HEK293 (cell line): ENCODE results near the gene OR8B4.

Source experiments
- CTCF ChIA-PET: fragments of 350-600 bp; formaldehyde crosslinking; extraction: SDS; loops from one replicate; lab custom pipeline; 2021; ENCODE audit warnings: antibody characterized with exemption; lab: Yijun Ruan, JAX
- POLR2A ChIA-PET: fragments of 300-600 bp; formaldehyde crosslinking; extraction: SDS; loops from one replicate; lab custom pipeline; 2020; ENCODE audit warnings: antibody characterized with exemption, inconsistent platforms; lab: Yijun Ruan, JAX
- H3K27ac ChIP-seq: fragments of 200-500 bp; sonication (Bioruptor generic); 2 replicates; pipeline ENCODE4 v1.5.1; 2014; ENCODE audit warnings: low read depth, low read length, control low read depth, inconsistent platforms; ENCODE audit errors: extremely low read depth
- H3K36me3 ChIP-seq, 2 experiments: fragments of 200-500 bp in 1 of 2; sonication (Bioruptor generic) in 1 of 2; 1 replicate in 1 of 2; 2 replicates in 1 of 2; pipeline ENCODE4 v1.5.1; 2014 to 2017; ENCODE audit warnings: inconsistent platforms in 2 of 2, low read length in 2 of 2; ENCODE audit not compliant: control insufficient read depth in 2 of 2, insufficient read depth in 1 of 2
- H3K4me1 ChIP-seq: fragments of 200-500 bp; sonication (Bioruptor generic); 2 replicates; pipeline ENCODE4 v1.5.1; 2014; ENCODE audit warnings: mild to moderate bottlenecking, low read length, inconsistent platforms; ENCODE audit not compliant: control insufficient read depth, insufficient read depth
- H3K4me3 ChIP-seq: 2 replicates; pipeline ENCODE4 v1.5.1; 2011; ENCODE audit warnings: low read depth, mild to moderate bottlenecking, control low read depth, low read length, moderate library complexity
- H3K9me3 ChIP-seq: fragments of 200-500 bp; sonication (Bioruptor generic); 2 replicates; pipeline ENCODE4 v1.5.1; 2014; ENCODE audit warnings: low read depth, low read length, inconsistent platforms; ENCODE audit not compliant: control insufficient read depth, insufficient read depth
- CTCF ChIP-seq: fragments of 450-650 bp; formaldehyde crosslinking; IDR thresholded peaks from 2 replicates; pipeline ENCODE4 v1.5.1; 2016; ENCODE audit warnings: missing biosample characterization, missing genetic modification characterization
- EGR2 ChIP-seq: fragments of 450-650 bp; formaldehyde crosslinking; IDR thresholded peaks from 2 replicates; pipeline ENCODE4 v1.5.1; 2016; ENCODE audit warnings: low read depth, missing biosample characterization, missing genetic modification characterization
- GLI4 ChIP-seq: fragments of 450-650 bp; formaldehyde crosslinking; IDR thresholded peaks from 2 replicates; pipeline ENCODE4 v1.5.1; 2016; ENCODE audit warnings: missing biosample characterization, missing genetic modification characterization
- HIC1 ChIP-seq: fragments of 450-650 bp; formaldehyde crosslinking; IDR thresholded peaks from 2 replicates; pipeline ENCODE4 v1.5.1; 2016; ENCODE audit warnings: missing biosample characterization, missing genetic modification characterization
- MYNN ChIP-seq: fragments of 450-650 bp; formaldehyde crosslinking; IDR thresholded peaks from 2 replicates; pipeline ENCODE4 v1.5.1; 2016; ENCODE audit warnings: missing biosample characterization, missing genetic modification characterization, borderline replicate concordance
- MZF1 ChIP-seq: fragments of 450-650 bp; formaldehyde crosslinking; IDR thresholded peaks from 2 replicates; pipeline ENCODE4 v1.5.1; 2017; ENCODE audit warnings: missing biosample characterization, missing genetic modification characterization, borderline replicate concordance
- SP2 ChIP-seq: fragments of 450-650 bp; formaldehyde crosslinking; IDR thresholded peaks from 2 replicates; pipeline ENCODE4 v1.5.1; 2016; ENCODE audit warnings: missing biosample characterization, missing genetic modification characterization
- ZBTB7A ChIP-seq: fragments of 450-650 bp; formaldehyde crosslinking; IDR thresholded peaks from 2 replicates; pipeline ENCODE4 v1.5.1; 2016; ENCODE audit warnings: low read depth, missing biosample characterization, missing genetic modification characterization
- ZBTB8A ChIP-seq: fragments of 450-650 bp; formaldehyde crosslinking; IDR thresholded peaks from 2 replicates; pipeline ENCODE4 v1.5.1; 2016; ENCODE audit warnings: missing biosample characterization, missing genetic modification characterization
- ZFHX2 ChIP-seq: fragments of 450-650 bp; formaldehyde crosslinking; conservative IDR thresholded peaks from 2 replicates; pipeline ENCODE4 v1.5.1; 2016; ENCODE audit warnings: missing biosample characterization, missing genetic modification characterization
- ZFP37 ChIP-seq: fragments of 450-650 bp; formaldehyde crosslinking; IDR thresholded peaks from 2 replicates; pipeline ENCODE4 v1.5.1; 2016; ENCODE audit warnings: missing biosample characterization, missing genetic modification characterization
- ZNF114 ChIP-seq: fragments of 450-650 bp; formaldehyde crosslinking; IDR thresholded peaks from 2 replicates; pipeline ENCODE4 v1.5.0; 2017; ENCODE audit warnings: missing biosample characterization, missing genetic modification characterization
- ZNF121 ChIP-seq: fragments of 450-650 bp; formaldehyde crosslinking; IDR thresholded peaks from 2 replicates; pipeline ENCODE4 v1.5.1; 2016; ENCODE audit warnings: missing biosample characterization, missing genetic modification characterization
- ZNF174 ChIP-seq: fragments of 450-650 bp; formaldehyde crosslinking; IDR thresholded peaks from 2 replicates; pipeline ENCODE4 v1.5.0; 2017; ENCODE audit warnings: missing biosample characterization, mild to moderate bottlenecking, missing genetic modification characterization
- ZNF19 ChIP-seq: fragments of 450-650 bp; formaldehyde crosslinking; IDR thresholded peaks from 2 replicates; pipeline ENCODE4; 2016; ENCODE audit warnings: missing biosample characterization, missing genetic modification characterization, low read depth
- ZNF311 ChIP-seq: fragments of 450-650 bp; formaldehyde crosslinking; IDR thresholded peaks from 2 replicates; pipeline ENCODE4 v1.5.1; 2017; ENCODE audit warnings: missing biosample characterization, missing genetic modification characterization, borderline replicate concordance
- ZNF394 ChIP-seq: fragments of 450-650 bp; formaldehyde crosslinking; IDR thresholded peaks from 2 replicates; pipeline ENCODE4 v1.5.1; 2016; ENCODE audit warnings: missing biosample characterization, missing genetic modification characterization, mild to moderate bottlenecking, moderate library complexity, borderline replicate concordance
- ZNF398 ChIP-seq: fragments of 450-650 bp; formaldehyde crosslinking; IDR thresholded peaks from 2 replicates; pipeline ENCODE4 v1.5.1; 2017; ENCODE audit warnings: missing biosample characterization, missing genetic modification characterization
- ZNF404 ChIP-seq: fragments of 450-650 bp; formaldehyde crosslinking; IDR thresholded peaks from 2 replicates; pipeline ENCODE4 v1.5.1; 2017; ENCODE audit warnings: missing biosample characterization, missing genetic modification characterization
- ZNF416 ChIP-seq: fragments of 450-650 bp; formaldehyde crosslinking; IDR thresholded peaks from 2 replicates; pipeline ENCODE4 v1.5.1; 2016; ENCODE audit warnings: missing biosample characterization, missing genetic modification characterization
- ZNF501 ChIP-seq: fragments of 450-650 bp; formaldehyde crosslinking; IDR thresholded peaks from 2 replicates; pipeline ENCODE4 v1.5.1; 2016; ENCODE audit warnings: missing biosample characterization, missing genetic modification characterization
- ZNF571 ChIP-seq: fragments of 450-650 bp; formaldehyde crosslinking; IDR thresholded peaks from 2 replicates; pipeline ENCODE4 v1.5.0; 2017; ENCODE audit warnings: missing biosample characterization, missing genetic modification characterization
- ZNF639 ChIP-seq: fragments of 450-650 bp; formaldehyde crosslinking; IDR thresholded peaks from 2 replicates; pipeline ENCODE4 v1.5.1; 2016; ENCODE audit warnings: missing biosample characterization, missing genetic modification characterization
- ZNF664 ChIP-seq: fragments of 450-650 bp; formaldehyde crosslinking; IDR thresholded peaks from 2 replicates; pipeline ENCODE4 v1.5.1; 2016; ENCODE audit warnings: missing biosample characterization, missing genetic modification characterization
- ZNF701 ChIP-seq: fragments of 450-650 bp; formaldehyde crosslinking; IDR thresholded peaks from 2 replicates; pipeline ENCODE4 v1.5.1; 2016; ENCODE audit warnings: missing biosample characterization, missing genetic modification characterization
- ZSCAN4 ChIP-seq: fragments of 450-650 bp; formaldehyde crosslinking; IDR thresholded peaks from 2 replicates; pipeline ENCODE4 v1.5.1; 2017; ENCODE audit warnings: missing biosample characterization, missing genetic modification characterization

Gene OR8B4

GRCh38 chr11:124446916-124447315, 22.2 kb upstream of the OR8B4 start:
- no peak overlapping the region for H3K27ac ChIP-seq
- no peaks in the 10 kb centered on the region for H3K36me3 ChIP-seq
- H3K4me1 ChIP-seq = no peaks in the 10 kb centered on the region
- H3K4me3 ChIP-seq = no peak overlapping the region
- POLR2A ChIA-PET = no interaction called here
- CTCF ChIA-PET = interaction anchor here (0.9 kb wide), 1 partner anchor 26 kb away, joined by 3 read pairs; no protein-coding TSS in a partner anchor
- no peaks in the 10 kb centered on the region for H3K9me3 ChIP-seq
- TF ChIP-seq CTCF (tag by site-specific recombination) = no peak
- no peak for TF ChIP-seq SP2 (tag by site-specific recombination)
- no peak for TF ChIP-seq ZNF114 (tag by site-specific recombination)
- TF ChIP-seq ZFHX2 (tag by site-specific recombination) = no peak
- TF ChIP-seq, all 188 proteins: peak for 0

GRCh38 chr11:124445646-124446150, 21.0 kb upstream of the OR8B4 start, which contains the start of gene OR8B8:
TSS of gene OR8B8 (minus strand) at chr11:124445696. CDS start at chr11:124441085, 4,611 bp downstream.
- H3K9me3 ChIP-seq = no peaks in the 10 kb centered on the region
- H3K27ac ChIP-seq = no peak within 1 kb of the TSS
- H3K4me1 ChIP-seq = no peaks in the 10 kb centered on the region
- H3K4me3 ChIP-seq = no peak within 1 kb of the TSS
- ChIA-PET CTCF (no interaction called here), POLR2A (no interaction called here)
- no peaks in the 10 kb centered on the region for H3K36me3 ChIP-seq
- TF ChIP-seq ZNF701 (tag by site-specific recombination) = no peak
- TF ChIP-seq ZNF404 (tag by site-specific recombination) = no peak
- no peak for TF ChIP-seq ZNF311 (tag by site-specific recombination)
- no peak for TF ChIP-seq ZNF19 (tag by site-specific recombination)
- no peak for TF ChIP-seq ZNF416 (tag by site-specific recombination)
- TF ChIP-seq ZNF639 (tag by site-specific recombination) = no peak
- no peak for TF ChIP-seq MZF1
- no peak for TF ChIP-seq ZNF121 (tag by site-specific recombination)
- TF ChIP-seq ZBTB7A = no peak
- no peak for TF ChIP-seq GLI4 (tag by site-specific recombination)
- TF ChIP-seq MYNN (tag by site-specific recombination) = no peak
- TF ChIP-seq ZNF664 (tag by site-specific recombination) = no peak

GRCh38 chr11:124442847-124443246, 18.2 kb upstream of the OR8B4 start:
- Histone ChIP-seq H3K4me3 (no peak overlapping the region), H3K4me1 (no peaks in the 10 kb centered on the region), H3K36me3 (no peaks in the 10 kb centered on the region), H3K9me3 (no peaks in the 10 kb centered on the region), H3K27ac (no peak overlapping the region)
- CTCF ChIA-PET = no interaction called here
- POLR2A ChIA-PET = no interaction called here
- TF ChIP-seq ZBTB8A (no peak), ZNF571 (tag by site-specific recombination) (no peak), ZNF501 (tag by site-specific recombination) (no peak), ZNF398 (tag by site-specific recombination) (no peak), ZNF394 (tag by site-specific recombination) (no peak), ZFP37 (tag by site-specific recombination) (no peak), ZSCAN4 (no peak), HIC1 (tag by site-specific recombination) (no peak), ZNF174 (no peak), EGR2 (no peak)
